ENCODE data around the gene NAA38.
"Not testable (repeated sequence)": the region's sequence is repeated elsewhere in the genome, so short reads cannot be mapped to it uniquely, and the experiment has no call there.

The NAA38 gene

GRCh38 chr17:7882068-7882467 is 24.7 kb upstream of the NAA38 start:
- no peak for DNase-seq

GRCh38 chr17:7881276-7882054 is 24.1 kb upstream of the NAA38 start:
- DNase-seq = peak in 2 of 51 donors; percentile 3 to 6

GRCh38 chr17:7880076-7880868 is 22.9 kb upstream of the NAA38 start:
- no peak for DNase-seq

- DNase-seq = no peak
These were observed 20.9 kb upstream of the NAA38 start for GRCh38 chr17:7878234-7878633.

GRCh38 chr17:7875804-7876370 is 18.5 kb upstream of the NAA38 start:
- DNase-seq = no peak

GRCh38 chr17:7873051-7873450 is 15.7 kb upstream of the NAA38 start:
- no peak for DNase-seq

- no peak for DNase-seq
These were observed 10.5 kb upstream of the NAA38 start for GRCh38 chr17:7867881-7868329.

GRCh38 chr17:7864995-7865650 is 7.8 kb upstream of the NAA38 start:
- DNase-seq = no peak

- DNase-seq = not testable (repeated sequence)
These were observed 7.0 kb upstream of the NAA38 start for GRCh38 chr17:7864384-7864783.

GRCh38 chr17:7862692-7863437 is 5.5 kb upstream of the NAA38 start:
- peak in 8 of 51 donors; percentile 17 to 58 (median 31) for DNase-seq

- no peak for DNase-seq
These were observed 1.7 kb upstream of the NAA38 start for GRCh38 chr17:7859028-7859427.

GRCh38 chr17:7858522-7858810 is 1.1 kb upstream of the NAA38 start:
- peak in 1 of 51 donors; percentile 46 for DNase-seq

GRCh38 chr17:7857713-7858521 is 558 bp upstream of the NAA38 start, which contains the start of gene CYB5D1:
CYB5D1 (plus strand) TSS chr17:7858003; CDS start chr17:7858135, 132 bp downstream.
- DNase-seq = peak; percentile 61 to 99 (median 86)

- no peak for DNase-seq
These were observed 1.1 kb downstream of the NAA38 start for GRCh38 chr17:7856011-7856810.

- no peak for DNase-seq
These were observed 1.7 kb downstream of the NAA38 start for GRCh38 chr17:7855660-7856010.

- no peak for DNase-seq
These were observed 2.3 kb downstream of the NAA38 start, which contains the start of gene TMEM88 for GRCh38 chr17:7854851-7855659. TMEM88 (plus strand) TSS chr17:7855066; CDS start chr17:7855075, 9 bp downstream.

- DNase-seq = no peak
These were observed 3.1 kb downstream of the NAA38 start for GRCh38 chr17:7854078-7854777.

GRCh38 chr17:7853691-7854038 is 3.7 kb downstream of the NAA38 start:
- DNase-seq = no peak

All from hypothalamus (tissue), 51 donors.